22Rv1 (cell line): Measurements from ENCODE around the gene LRBA.

Experiments used
- CTCF ChIP-seq: fragments of 450-650 bp; IDR thresholded peaks from 2 replicates; pipeline ENCODE4 v1.5.1; 2017; ENCODE audit warnings: mild to moderate bottlenecking
- ZFX ChIP-seq: fragments of 450-650 bp; IDR thresholded peaks from 2 replicates; pipeline ENCODE4 v1.6.1; 2017; ENCODE audit warnings: antibody characterized with exemption, borderline replicate concordance

GRCh38 chr4:150962245-150962644, 52.8 kb downstream of the LRBA start:
- TF ChIP-seq CTCF (no peak), ZFX (no peak)
